Activated CD8-positive, alpha-beta T cell treated with anti-CD3 and anti-CD28 coated beads for 36 hours (primary cell): ENCODE data around the gene RGL4. TPM values are rescaled to one million over a fixed set of nuclear protein-coding genes. Genes with fewer than 3 reads are reported as not detected.
A peak's percentile ranks its signal among the peaks of the same experiment; 100 is the strongest.

ENCODE experiments used
- ATAC-seq: fragments of 200-7000 bp; cut with Tn5 transposase; one replicate; pipeline ENCODE4 v1.10.0; 2021; ENCODE audit warnings: mild to moderate bottlenecking, moderate library complexity
- CTCF ChIA-PET: fragments of 350-600 bp; sonication (Branson Sonifier 250); formaldehyde crosslinking; loops from one replicate; lab custom pipeline; 2021; ENCODE audit warnings: antibody characterized with exemption; lab: Charles Lee
- POLR2A ChIA-PET: fragments of 350-600 bp; sonication (Branson Sonifier 250); formaldehyde crosslinking; loops from one replicate; lab custom pipeline; 2021; ENCODE audit warnings: antibody characterized with exemption; lab: Charles Lee
- DNase-seq: peaks from one replicate; pipeline ENCODE4 v3.0.0-alpha.2; 2020
- H3K27ac Mint-ChIP-seq: one replicate; pipeline ENCODE4 v1.8.0; 2021; ENCODE audit warnings: mild to moderate bottlenecking, mixed read lengths
- H3K27me3 Mint-ChIP-seq: one replicate; pipeline ENCODE4 v1.8.0; 2021; ENCODE audit warnings: mixed read lengths
- H3K36me3 Mint-ChIP-seq: one replicate; pipeline ENCODE4 v1.8.0; 2021; ENCODE audit warnings: low read depth, mixed read lengths
- H3K4me1 Mint-ChIP-seq: one replicate; pipeline ENCODE4 v1.8.0; 2021; ENCODE audit warnings: low read depth, mixed read lengths
- H3K4me3 Mint-ChIP-seq: one replicate; pipeline ENCODE4 v1.8.0; 2021; ENCODE audit warnings: mild to moderate bottlenecking, moderate library complexity, mixed read lengths
- H3K9me3 Mint-ChIP-seq: one replicate; pipeline ENCODE4 v1.8.0; 2021; ENCODE audit warnings: mixed read lengths
- CTCF ChIP-seq: fragments of 200-600 bp; IDR thresholded peaks from one replicate; pipeline ENCODE4 v1.8.0; 2022; ENCODE audit warnings: antibody characterized with exemption, mild to moderate bottlenecking
- intact Hi-C: fragments of 100-400 bp; cut with micrococcal nuclease; formaldehyde crosslinking; loops from one replicate; pipeline ENCODE4 v1.10.0; 2022
- total RNA-seq, 2 experiments: library from RNA; stranded (reverse); gene quantifications; one replicate each; pipeline ENCODE4 v1.2.3, GENCODE V29; 2021

RGL4 gene
- total RNA-seq, 2 experiments from 2014 or later = 11.9 to 16.7 TPM

- Mint-ChIP-seq H3K4me1 (peaks cover 80% of the 10 kb centered on the region), H3K4me3 (no peak overlapping the region), H3K36me3 (peaks cover 95% of the 10 kb centered on the region), H3K9me3 (peaks cover 5% of the 10 kb centered on the region), H3K27ac (peak overlapping the region; percentile 91), H3K27me3 (no peaks in the 10 kb centered on the region)
- intact Hi-C loops = no loop called here
- POLR2A ChIA-PET = interaction anchor here (3.6 kb wide), 1 partner anchor 7 kb away, joined by 31 read pairs; no protein-coding TSS in a partner anchor
- no peak for TF ChIP-seq CTCF
- DNase-seq = no peak
- ATAC-seq = no peak
- CTCF ChIA-PET = interaction anchor here (0.6 kb wide), 1 partner anchor 55 kb away, joined by 3 read pairs; no protein-coding TSS in a partner anchor
Measured at GRCh38 chr22:23704062-23704461, 13.2 kb downstream of the RGL4 start.

DNA sequence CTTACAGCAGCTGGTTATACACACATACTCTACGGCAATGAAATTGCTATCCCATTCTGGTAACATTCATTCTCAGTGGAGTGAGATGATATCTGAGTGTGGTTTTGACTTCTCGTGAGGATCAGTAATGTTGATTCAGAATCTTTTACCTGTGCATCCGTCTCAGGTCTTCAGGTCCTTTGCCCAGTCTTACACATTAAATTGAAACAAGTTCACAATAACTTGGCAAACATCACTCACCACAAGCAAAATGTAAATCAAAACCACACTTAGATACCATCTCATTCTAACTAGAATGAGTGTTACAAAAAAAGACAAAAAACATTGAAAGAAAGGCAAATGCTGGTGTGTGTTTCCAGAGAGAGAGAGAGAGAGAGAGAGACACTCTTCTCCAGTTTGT, 14.0 kb downstream of the RGL4 start:
- ATAC-seq (peak; percentile 42), DNase-seq (no peak)
- Mint-ChIP-seq H3K9me3 (peaks cover 3% of the 10 kb centered on the region), H3K4me3 (peak overlapping the region; percentile 10), H3K36me3 (peaks cover 96% of the 10 kb centered on the region), H3K27me3 (no peaks in the 10 kb centered on the region), H3K4me1 (peaks cover 88% of the 10 kb centered on the region), H3K27ac (peak overlapping the region; percentile 91)
- intact Hi-C loops = loop anchor here (1.0 kb wide), 1 partner anchor 9 kb away; no protein-coding TSS in a partner anchor
- TF ChIP-seq CTCF = no peak
- CTCF ChIA-PET = no interaction called here
- POLR2A ChIA-PET = interaction anchor here (1.3 to 3.6 kb wide), 2 partner anchors 8 to 12 kb away, joined by 9 to 31 read pairs; no protein-coding TSS in a partner anchor

DNA sequence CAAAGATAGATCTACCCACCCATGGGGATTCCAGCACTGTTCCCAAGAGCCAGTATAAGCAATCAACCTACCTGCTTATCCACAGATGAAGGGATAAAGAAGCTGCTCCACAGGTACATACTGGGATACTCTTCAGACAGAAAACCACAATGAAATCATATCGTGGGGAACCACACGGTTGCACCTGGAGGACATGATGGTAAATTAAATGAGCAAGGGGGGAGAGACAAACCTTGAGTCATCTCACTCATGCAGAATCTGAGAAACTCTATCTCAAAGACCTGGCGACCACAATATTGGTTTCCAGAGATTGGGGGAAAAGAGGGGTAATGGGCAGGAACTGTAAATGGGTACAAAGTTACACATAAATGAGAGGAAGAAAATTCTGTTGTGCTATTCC, 14.5 kb downstream of the RGL4 start:
- Mint-ChIP-seq H3K27ac (peak overlapping the region; percentile 91), H3K27me3 (no peaks in the 10 kb centered on the region), H3K9me3 (no peaks in the 10 kb centered on the region), H3K4me1 (peaks cover 89% of the 10 kb centered on the region), H3K4me3 (peak overlapping the region; percentile 10), H3K36me3 (peaks cover 96% of the 10 kb centered on the region)
- ChIA-PET POLR2A (interaction anchor here (0.7 to 3.6 kb wide), 5 partner anchors 9 to 63 kb away, joined by 3 to 31 read pairs (median 3); no protein-coding TSS in a partner anchor), CTCF (no interaction called here)
- DNase-seq (peak; percentile 80), ATAC-seq (peak; percentile 76)
- TF ChIP-seq CTCF = no peak
- intact Hi-C loops = loop anchor here (1.0 kb wide), 1 partner anchor 9 kb away; no protein-coding TSS in a partner anchor

DNA sequence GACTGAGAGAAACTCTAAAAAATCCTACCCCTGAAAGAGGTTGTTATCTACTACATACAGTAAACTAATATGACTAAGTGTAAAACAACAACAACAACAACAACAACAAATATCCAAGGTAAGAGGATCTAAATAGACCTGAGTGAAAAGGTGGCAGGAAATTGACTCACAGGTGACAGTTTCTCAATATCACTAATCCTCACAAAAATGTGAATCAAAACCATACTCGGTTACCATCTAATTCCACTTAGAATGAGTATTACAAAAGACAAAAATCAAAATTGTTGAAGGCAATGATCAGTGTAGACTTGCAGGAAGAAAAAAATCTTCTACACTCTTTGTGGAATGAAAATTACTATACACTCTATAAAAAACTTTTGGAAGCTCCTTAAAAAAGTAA, 17.5 kb downstream of the RGL4 start:
- no peak overlapping the region for H3K4me3 Mint-ChIP-seq
- CTCF ChIA-PET = no interaction called here
- H3K27me3 Mint-ChIP-seq = no peaks in the 10 kb centered on the region
- POLR2A ChIA-PET = interaction anchor here (0.7 kb wide), 1 partner anchor 11 kb away, joined by 3 read pairs; no protein-coding TSS in a partner anchor
- DNase-seq (no peak), ATAC-seq (peak; percentile 50)
- intact Hi-C loops = no loop called here
- peaks cover 66% of the 10 kb centered on the region for H3K4me1 Mint-ChIP-seq
- H3K9me3 Mint-ChIP-seq = no peaks in the 10 kb centered on the region
- TF ChIP-seq CTCF = no peak
- H3K27ac Mint-ChIP-seq = peak overlapping the region; percentile 58
- peaks cover 84% of the 10 kb centered on the region for H3K36me3 Mint-ChIP-seq

DNA sequence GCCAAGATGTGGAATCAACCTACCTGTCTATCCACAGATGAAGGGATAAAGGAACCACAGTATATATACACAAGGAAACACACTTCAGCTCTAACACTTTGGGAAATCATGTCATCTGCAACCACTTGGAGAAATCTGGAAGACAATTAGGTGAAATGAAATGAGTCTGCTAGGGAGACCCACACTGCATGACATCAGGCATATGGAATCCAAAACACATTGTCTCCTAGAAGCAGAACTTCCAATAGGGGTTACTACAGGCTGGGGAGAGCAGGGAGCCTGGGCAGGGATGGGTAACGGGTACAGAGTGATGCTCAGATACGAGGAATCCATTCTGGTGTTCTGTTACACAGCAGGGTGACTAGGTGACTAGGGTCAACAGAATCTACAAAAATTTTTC, 18.3 kb downstream of the RGL4 start:
- POLR2A ChIA-PET = interaction anchor here (0.7 kb wide), 1 partner anchor 12 kb away, joined by 3 read pairs; no protein-coding TSS in a partner anchor
- Mint-ChIP-seq H3K27me3 (no peaks in the 10 kb centered on the region), H3K36me3 (peaks cover 83% of the 10 kb centered on the region), H3K27ac (peak overlapping the region; percentile 19), H3K9me3 (no peaks in the 10 kb centered on the region), H3K4me3 (no peak overlapping the region), H3K4me1 (peaks cover 64% of the 10 kb centered on the region)
- no peak for DNase-seq
- no peak for TF ChIP-seq CTCF
- ATAC-seq = no peak
- CTCF ChIA-PET = no interaction called here
- intact Hi-C loops = no loop called here
